ENCODE measurements around the gene TAF4. TPM values are rescaled to one million over a fixed set of nuclear protein-coding genes. Genes with fewer than 3 reads are reported as not detected.
"Not testable (repeated sequence)": the region's sequence is repeated elsewhere in the genome, so short reads cannot be mapped to it uniquely, and the experiment has no call there.

Gene TAF4
- total and polyA plus RNA-seq, 3 donors from 2014 or later, result 30.7 to 111 (median 107) TPM

DNA sequence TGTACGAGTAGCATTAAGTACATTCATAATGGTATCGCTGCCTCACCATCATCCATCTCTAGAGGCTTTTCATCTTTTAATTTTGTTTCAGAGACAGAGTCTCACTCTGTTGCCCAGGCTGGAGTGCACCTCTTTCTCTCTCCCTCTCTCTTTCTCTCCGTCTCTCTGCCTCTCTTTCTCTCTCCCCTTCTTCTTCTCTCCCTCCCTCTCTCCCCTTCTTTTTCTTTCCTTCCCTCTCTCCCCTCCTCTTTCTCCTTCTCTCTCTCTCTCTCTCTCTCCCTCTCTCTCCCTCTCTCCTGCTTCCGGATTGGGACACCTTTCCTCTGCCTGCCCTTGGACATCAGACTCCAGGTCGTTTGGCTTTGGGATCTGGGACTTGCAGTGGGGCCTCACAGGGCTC is 17.6 kb upstream of the TAF4 start:
- no peaks in the 10 kb centered on the region for H3K27me3 ChIP-seq
- H3K27ac ChIP-seq, result no peak overlapping the region
- no peak overlapping the region for H3K4me3 ChIP-seq
- H3K4me1 ChIP-seq, result no peaks in the 10 kb centered on the region
- DNase-seq, result no peak
- H3K9me3 ChIP-seq, result no peaks in the 10 kb centered on the region
- no peaks in the 10 kb centered on the region for H3K36me3 ChIP-seq (ENCODE audit: low read depth, missing control alignments)
- WGBS, 2 donors, result 75 to 82% methylated on average over 5 of the region's 5 CpGs
- TF ChIP-seq POLR2A (IDR thresholded peaks at IDR 0.05), result no peak
- intact Hi-C loops (cut with DNase I; ENCODE audit: low total_unique reads), result no loop called here

DNA sequence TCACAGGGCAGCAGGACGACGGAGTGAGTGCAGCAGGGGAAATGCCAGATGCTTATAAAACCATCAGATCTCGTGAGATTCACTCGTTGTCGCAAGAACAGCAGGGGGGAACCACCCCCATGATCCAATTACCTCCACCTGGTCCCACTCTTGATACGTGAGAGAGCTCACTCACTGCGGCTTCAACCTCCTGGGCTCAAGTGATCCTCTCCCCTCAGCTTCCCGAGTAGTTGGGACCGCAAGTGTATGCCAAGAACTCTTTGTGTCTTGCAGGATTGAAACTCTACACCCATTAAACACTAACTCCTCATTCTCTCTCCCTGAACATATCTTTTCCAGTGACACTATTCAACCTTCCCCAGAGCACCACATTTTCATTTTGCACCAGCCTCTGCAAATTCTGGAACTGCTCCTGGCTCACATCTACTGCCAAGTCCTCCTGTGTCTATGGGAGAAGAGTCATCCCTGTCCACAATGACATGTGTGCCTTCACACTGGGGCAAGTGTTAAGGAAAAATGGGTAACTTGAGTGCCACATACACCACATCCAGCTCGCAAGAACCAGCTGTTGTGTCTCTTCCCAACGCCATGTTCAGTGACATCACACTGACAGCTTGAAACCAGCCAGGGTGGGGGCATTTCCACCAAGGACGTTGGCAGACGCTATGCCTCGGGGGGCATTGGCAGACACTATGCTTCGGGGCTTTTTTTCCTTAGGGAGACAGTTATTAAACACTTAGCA is 14.7 kb upstream of the TAF4 start:
- Histone ChIP-seq H3K4me1 (no peaks in the 10 kb centered on the region), H3K27ac (no peak overlapping the region), H3K4me3 (no peak overlapping the region), H3K27me3 (no peaks in the 10 kb centered on the region), H3K36me3 (ENCODE audit: low read depth, missing control alignments) (no peaks in the 10 kb centered on the region), H3K9me3 (no peaks in the 10 kb centered on the region)
- WGBS, 2 donors, result 68 to 69% methylated on average over 14 to 15 of the region's 15 CpGs
- no peak for TF ChIP-seq POLR2A (IDR thresholded peaks at IDR 0.05)
- no peak for TF ChIP-seq CTCF (IDR thresholded peaks at IDR 0.05)
- intact Hi-C loops (cut with DNase I; ENCODE audit: low total_unique reads), result no loop called here
- no peak for DNase-seq

DNA sequence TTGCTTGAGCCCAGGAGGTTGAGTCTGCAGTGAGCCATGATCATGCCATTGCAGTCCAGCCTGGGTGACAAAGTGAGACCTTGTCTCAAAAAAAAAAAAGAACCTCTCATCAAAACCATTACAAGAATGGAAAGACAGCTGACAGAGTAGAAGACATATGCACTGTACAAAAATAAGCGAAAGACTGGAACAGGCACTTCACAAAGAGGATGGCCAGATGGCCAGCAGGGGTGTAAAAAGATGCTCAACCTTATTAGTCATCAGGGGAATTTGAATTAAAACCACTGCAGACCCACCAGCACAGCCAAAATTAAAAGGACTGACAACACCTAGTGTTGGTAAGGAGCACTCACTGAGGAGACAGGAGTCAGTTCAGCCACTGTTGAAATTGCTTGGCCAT is 13.5 kb upstream of the TAF4 start:
- Histone ChIP-seq H3K4me3 (no peak overlapping the region), H3K9me3 (no peaks in the 10 kb centered on the region), H3K4me1 (no peaks in the 10 kb centered on the region), H3K27me3 (no peaks in the 10 kb centered on the region), H3K27ac (no peak overlapping the region), H3K36me3 (ENCODE audit: low read depth, missing control alignments) (no peaks in the 10 kb centered on the region)
- intact Hi-C loops (cut with DNase I; ENCODE audit: low total_unique reads), result no loop called here
- TF ChIP-seq CTCF (IDR thresholded peaks at IDR 0.05) (no peak), POLR2A (IDR thresholded peaks at IDR 0.05) (no peak)
- 100% methylated on average over 1 of the region's 1 CpG for WGBS, 2 donors
- DNase-seq, result no peak

DNA sequence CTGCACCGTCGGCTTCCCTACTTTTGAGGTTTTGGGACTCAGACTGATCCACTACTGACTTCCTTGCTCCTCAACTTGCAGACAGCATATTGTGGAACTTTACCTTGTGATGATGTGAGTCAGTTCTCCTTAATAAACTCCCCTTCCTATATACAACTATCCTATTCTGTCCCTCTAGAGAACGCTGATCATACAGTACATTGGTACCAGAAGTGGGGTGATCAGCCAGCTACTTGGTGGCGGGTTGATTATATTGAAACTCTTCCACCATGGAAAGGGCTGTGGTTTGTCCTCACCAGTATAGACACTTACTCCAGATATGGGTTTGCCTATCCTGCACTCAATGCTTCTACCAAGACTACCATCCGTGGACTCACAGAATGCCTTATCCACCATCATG is 7.6 kb upstream of the TAF4 start:
- Histone ChIP-seq H3K4me1 (no peaks in the 10 kb centered on the region), H3K27me3 (no peaks in the 10 kb centered on the region), H3K4me3 (no peak overlapping the region), H3K27ac (no peak overlapping the region), H3K9me3 (no peaks in the 10 kb centered on the region), H3K36me3 (ENCODE audit: low read depth, missing control alignments) (no peaks in the 10 kb centered on the region)
- 95 to 98% methylated on average over 5 of the region's 5 CpGs for WGBS, 2 donors
- DNase-seq, result no peak
- TF ChIP-seq POLR2A (IDR thresholded peaks at IDR 0.05), result no peak
- no peak for TF ChIP-seq CTCF (IDR thresholded peaks at IDR 0.05)
- intact Hi-C loops (cut with DNase I; ENCODE audit: low total_unique reads), result no loop called here

- H3K27me3 ChIP-seq; H3K9me3 ChIP-seq; H3K36me3 ChIP-seq (ENCODE audit: low read depth, missing control alignments); DNase-seq; intact Hi-C loops (cut with DNase I; ENCODE audit: low total_unique reads); H3K27ac ChIP-seq; H3K4me3 ChIP-seq: not testable (repeated sequence)
- WGBS, 2 donors, result 79 to 80% methylated on average over 8 of the region's 8 CpGs
- peaks cover 11% of the 10 kb centered on the region for H3K4me1 ChIP-seq
These were observed 6.2 kb upstream of the TAF4 start for GRCh38 chr20:62071669-62072430.

Measured in testis (tissue), 3 donors.